OCI-LY7 (cell line): ENCODE results near the gene GPR78. TPM values are rescaled to one million over a fixed set of nuclear protein-coding genes. Genes with fewer than 3 reads are reported as not detected.

Experiments
- BruUV-seq: library from RNA; stranded (reverse); fragments of 400-500 nt; replicated peaks from 2 replicates; lab custom pipeline; 2021; lab: Mats Ljungman, UMichigan
- CTCF ChIA-PET: fragments of 300-600 bp; sonication (Branson Sonifier 250); formaldehyde crosslinking; loops from one replicate; lab custom pipeline; 2022; ENCODE audit warnings: antibody characterized with exemption; ENCODE audit not compliant: unreplicated experiment; lab: Charles Lee
- POLR2A ChIA-PET: fragments of 300-600 bp; sonication (Branson Sonifier 250); formaldehyde crosslinking; loops from one replicate; lab custom pipeline; 2022; ENCODE audit warnings: antibody characterized with exemption; lab: Charles Lee
- DNase-seq: peaks from one replicate; pipeline ENCODE4 v3.0.0-alpha.2; 2015; ENCODE audit warnings: low spot score
- H2AFZ ChIP-seq: fragments of 200-600 bp; sonication (generic), shearing (Covaris generic); 2 replicates; pipeline ENCODE4 v1.6.1; 2014; ENCODE audit warnings: mild to moderate bottlenecking, antibody characterized with exemption, low read length, moderate library complexity
- H3K27ac ChIP-seq: fragments of 200-600 bp; sonication (generic); 2 replicates; pipeline ENCODE4 v1.5.1; 2014; ENCODE audit warnings: mixed run types, low read depth, mild to moderate bottlenecking, moderate library complexity, low read length, inconsistent platforms; ENCODE audit not compliant: poor library complexity, severe bottlenecking
- H3K36me3 ChIP-seq: fragments of 200-600 bp; sonication (generic); 2 replicates; pipeline ENCODE4 v1.6.1; 2014; ENCODE audit warnings: mild to moderate bottlenecking, antibody characterized with exemption, low read length, moderate library complexity, mixed read lengths; ENCODE audit not compliant: insufficient read depth
- H3K4me1 ChIP-seq: fragments of 200-600 bp; sonication (generic); 2 replicates; pipeline ENCODE4 v1.5.1; 2014; ENCODE audit warnings: mild to moderate bottlenecking, low read length; ENCODE audit not compliant: insufficient read depth, poor library complexity, severe bottlenecking
- H3K4me2 ChIP-seq: fragments of 200-600 bp; sonication (generic); 2 replicates; pipeline ENCODE4 v1.6.1; 2014; ENCODE audit warnings: mild to moderate bottlenecking, low read length
- H3K4me3 ChIP-seq: fragments of 200-600 bp; sonication (generic); 2 replicates; pipeline ENCODE4 v1.5.1; 2014; ENCODE audit warnings: mild to moderate bottlenecking, low read depth, low read length; ENCODE audit not compliant: poor library complexity, severe bottlenecking
- H3K79me2 ChIP-seq: fragments of 200-600 bp; sonication (generic); 2 replicates; pipeline ENCODE4 v1.6.1; 2016; ENCODE audit warnings: low read depth, mild to moderate bottlenecking, low read length, moderate library complexity, mixed read lengths; ENCODE audit not compliant: insufficient read depth
- H3K9me2 ChIP-seq: fragments of 200-600 bp; sonication (generic); 2 replicates; pipeline ENCODE4 v1.6.1; 2016; ENCODE audit warnings: mild to moderate bottlenecking, low read length, mixed read lengths; ENCODE audit not compliant: insufficient read depth
- H3K9me3 ChIP-seq: fragments of 200-600 bp; sonication (generic); 2 replicates; pipeline ENCODE4 v1.6.1; 2014; ENCODE audit warnings: mild to moderate bottlenecking, mixed run types, low read length, mixed read lengths
- H4K20me1 ChIP-seq: fragments of 200-600 bp; sonication (generic); 2 replicates; pipeline ENCODE4 v1.6.1; 2014; ENCODE audit warnings: mild to moderate bottlenecking, antibody characterized with exemption, low read length, moderate library complexity, mixed read lengths; ENCODE audit not compliant: insufficient read depth
- EZH2phosphoT487 ChIP-seq: fragments of 200-600 bp; sonication (generic); IDR thresholded peaks from 2 replicates; pipeline ENCODE4 v1.6.1; 2018; ENCODE audit warnings: low read depth, borderline replicate concordance, mild to moderate bottlenecking, mixed run types, antibody characterized with exemption, low read length, moderate library complexity, mixed read lengths
- intact Hi-C: fragments of 100-400 bp; cut with micrococcal nuclease; formaldehyde crosslinking; loops from one replicate; pipeline ENCODE4 v1.10.0; 2022; ENCODE audit not compliant: unreplicated experiment
- total RNA-seq, 2 experiments: library from RNA; depleted of rRNA in 1 of 2; stranded (reverse); fragments of >200 nt in 1 of 2; shearing (Covaris generic) in 1 of 2; gene quantifications; 2 replicates each; pipeline ENCODE4 v1.2.3, GENCODE V29; 2014 to 2022
- TF ChIP-seq, protein P1 (sequence below): fragments of 200-600 bp; sonication (generic); conservative IDR thresholded peaks from 2 replicates; pipeline ENCODE4 v1.5.1; 2014; ENCODE audit warnings: mild to moderate bottlenecking, antibody characterized with exemption, low read length, moderate library complexity, mixed read lengths

GPR78 gene
- total RNA-seq, 2 experiments from 2014 or later, result not detected

DNA sequence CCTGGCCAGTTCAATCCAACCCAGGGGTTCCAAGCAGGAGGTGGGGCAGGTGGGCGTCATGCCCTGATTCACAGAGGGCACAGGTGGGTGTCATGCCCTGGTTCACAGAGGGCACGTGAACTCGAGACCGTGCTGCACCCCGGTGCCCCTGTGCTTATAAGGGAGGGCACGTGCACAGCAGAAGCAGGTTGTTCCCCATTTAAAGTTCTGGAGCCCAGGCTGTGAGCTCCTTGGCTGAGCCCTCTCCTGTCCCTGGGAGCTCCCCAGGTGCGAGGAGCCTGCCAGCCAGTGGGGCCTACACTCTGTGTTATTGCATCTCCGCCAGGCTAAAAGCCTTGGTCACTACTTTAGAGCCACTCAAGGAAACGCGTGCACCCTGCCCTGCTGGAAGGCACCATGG, 9.1 kb downstream of the GPR78 start:
- H3K9me3 ChIP-seq, result no peaks in the 10 kb centered on the region
- ChIA-PET CTCF (no interaction called here), POLR2A (no interaction called here)
- no peak for TF ChIP-seq EZH2phosphoT487
- TF ChIP-seq, protein P1, sequence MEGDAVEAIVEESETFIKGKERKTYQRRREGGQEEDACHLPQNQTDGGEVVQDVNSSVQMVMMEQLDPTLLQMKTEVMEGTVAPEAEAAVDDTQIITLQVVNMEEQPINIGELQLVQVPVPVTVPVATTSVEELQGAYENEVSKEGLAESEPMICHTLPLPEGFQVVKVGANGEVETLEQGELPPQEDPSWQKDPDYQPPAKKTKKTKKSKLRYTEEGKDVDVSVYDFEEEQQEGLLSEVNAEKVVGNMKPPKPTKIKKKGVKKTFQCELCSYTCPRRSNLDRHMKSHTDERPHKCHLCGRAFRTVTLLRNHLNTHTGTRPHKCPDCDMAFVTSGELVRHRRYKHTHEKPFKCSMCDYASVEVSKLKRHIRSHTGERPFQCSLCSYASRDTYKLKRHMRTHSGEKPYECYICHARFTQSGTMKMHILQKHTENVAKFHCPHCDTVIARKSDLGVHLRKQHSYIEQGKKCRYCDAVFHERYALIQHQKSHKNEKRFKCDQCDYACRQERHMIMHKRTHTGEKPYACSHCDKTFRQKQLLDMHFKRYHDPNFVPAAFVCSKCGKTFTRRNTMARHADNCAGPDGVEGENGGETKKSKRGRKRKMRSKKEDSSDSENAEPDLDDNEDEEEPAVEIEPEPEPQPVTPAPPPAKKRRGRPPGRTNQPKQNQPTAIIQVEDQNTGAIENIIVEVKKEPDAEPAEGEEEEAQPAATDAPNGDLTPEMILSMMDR, result no peak
- no peak overlapping the region for H3K27ac ChIP-seq
- no peaks in the 10 kb centered on the region for H3K4me1 ChIP-seq
- no peak overlapping the region for H3K4me2 ChIP-seq
- H3K4me3 ChIP-seq, result no peak overlapping the region
- no peaks in the 10 kb centered on the region for H3K9me2 ChIP-seq
- H3K36me3 ChIP-seq, result no peaks in the 10 kb centered on the region
- no peak for DNase-seq
- no peaks in the 10 kb centered on the region for H3K79me2 ChIP-seq
- intact Hi-C loops, result no loop called here
- H4K20me1 ChIP-seq, result no peaks in the 10 kb centered on the region
- no peak overlapping the region for H2AFZ ChIP-seq
- BruUV-seq, result no TSS peak

DNA sequence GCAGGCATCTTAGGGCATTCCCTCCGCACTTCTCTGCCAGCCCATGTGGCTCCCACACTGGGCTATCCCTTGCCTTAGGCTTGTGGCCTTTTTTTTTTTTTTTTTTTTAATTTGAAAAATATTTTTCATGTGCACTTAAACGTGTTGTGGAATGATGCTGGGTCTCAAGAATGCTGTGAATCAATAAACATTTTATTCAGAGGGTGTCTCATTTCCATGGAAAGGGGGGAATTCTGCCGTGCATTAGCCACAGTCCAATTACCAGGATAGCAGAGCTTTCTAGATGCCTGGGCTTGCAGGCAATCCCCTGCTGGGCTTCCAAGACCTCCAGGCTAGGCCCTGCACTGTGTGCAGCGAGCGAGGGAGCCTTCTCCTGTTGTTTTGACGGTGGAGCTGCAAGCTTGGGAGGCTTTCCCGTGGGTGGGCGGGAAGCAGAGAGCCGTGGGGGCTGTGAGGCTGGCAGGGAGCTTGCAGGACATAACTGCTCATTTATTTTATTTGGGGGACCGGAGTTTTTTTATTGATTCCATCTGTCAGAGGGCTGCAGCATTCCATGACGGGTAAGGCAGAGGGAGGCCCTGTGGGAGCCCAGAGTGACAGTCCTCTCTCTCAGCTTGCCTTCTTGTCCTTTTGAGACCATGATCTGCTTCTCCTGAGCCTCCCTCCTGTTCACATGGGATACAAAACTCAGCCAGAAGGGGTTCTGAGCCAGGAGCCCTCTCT, 9.8 kb downstream of the GPR78 start:
- Histone ChIP-seq H3K4me2 (no peak overlapping the region), H3K9me3 (no peaks in the 10 kb centered on the region), H3K79me2 (no peaks in the 10 kb centered on the region), H3K4me1 (no peaks in the 10 kb centered on the region), H3K4me3 (no peak overlapping the region), H3K27ac (no peak overlapping the region), H4K20me1 (no peaks in the 10 kb centered on the region), H3K9me2 (no peaks in the 10 kb centered on the region), H2AFZ (no peak overlapping the region), H3K36me3 (no peaks in the 10 kb centered on the region)
- no TSS peak for BruUV-seq
- intact Hi-C loops, result no loop called here
- ChIA-PET CTCF (no interaction called here), POLR2A (interaction anchor here (0.5 kb wide), 1 partner anchor 33 kb away, joined by 3 read pairs; no protein-coding TSS in a partner anchor)
- no peak for DNase-seq
- TF ChIP-seq, protein P1, result no peak
- no peak for TF ChIP-seq EZH2phosphoT487

DNA sequence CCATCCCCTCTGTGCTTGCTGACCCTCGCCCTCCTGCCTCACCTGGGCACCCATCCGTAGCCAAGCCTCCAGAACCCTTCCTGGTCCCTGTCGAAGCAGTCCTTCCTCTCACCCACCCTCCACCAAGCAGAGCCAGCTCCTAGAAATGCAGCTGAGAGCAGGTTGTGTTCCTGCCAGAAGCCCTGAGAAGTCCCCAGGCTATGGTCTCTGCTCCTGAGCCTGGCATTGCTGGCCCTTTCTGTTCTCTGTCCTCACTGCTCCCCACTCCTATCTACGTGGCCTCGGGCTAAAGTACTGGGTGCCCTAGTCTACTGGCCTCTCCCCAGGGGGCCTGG, 10.3 kb downstream of the GPR78 start:
- Histone ChIP-seq H3K4me2 (no peak overlapping the region), H3K9me2 (no peaks in the 10 kb centered on the region), H4K20me1 (no peaks in the 10 kb centered on the region), H3K36me3 (no peaks in the 10 kb centered on the region), H3K79me2 (no peaks in the 10 kb centered on the region), H3K4me1 (no peaks in the 10 kb centered on the region), H3K27ac (no peak overlapping the region), H2AFZ (no peak overlapping the region), H3K4me3 (no peak overlapping the region), H3K9me3 (no peaks in the 10 kb centered on the region)
- intact Hi-C loops, result no loop called here
- POLR2A ChIA-PET, result interaction anchor here (0.5 kb wide), 1 partner anchor 34 kb away, joined by 3 read pairs; no protein-coding TSS in a partner anchor
- DNase-seq, result no peak
- TF ChIP-seq, protein P1, result no peak
- no peak for TF ChIP-seq EZH2phosphoT487
- no TSS peak for BruUV-seq
- CTCF ChIA-PET, result no interaction called here
